ENCODE measurements around the gene LAMA2. TPM values are rescaled to one million over a fixed set of nuclear protein-coding genes. Genes with fewer than 3 reads are reported as not detected.

The LAMA2 gene
- polyA plus RNA-seq, 1 donor from 2014 or later = 2.5 TPM

DNA sequence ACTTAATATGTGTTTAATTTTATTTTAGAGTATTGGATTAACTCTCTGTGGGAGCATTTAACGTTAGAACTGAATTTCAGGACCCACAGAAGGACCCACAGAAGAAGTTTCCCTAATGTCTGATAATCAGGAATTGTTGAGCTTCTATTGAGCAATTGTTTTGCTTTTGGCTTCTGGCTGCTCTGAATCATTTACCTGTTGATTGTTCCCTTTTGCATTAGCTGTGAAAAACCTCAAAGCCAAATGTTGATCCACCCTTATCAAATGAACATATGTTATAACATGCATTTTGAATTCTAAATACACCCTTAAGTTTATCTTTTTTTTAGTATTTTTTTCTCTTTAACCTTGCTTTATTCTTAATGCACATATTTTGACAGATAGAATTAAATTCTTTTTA lies 393.5 kb downstream of the LAMA2 start:
- no peaks in the 10 kb centered on the region for H3K27me3 ChIP-seq (ENCODE audit: insufficient read depth, low read depth, low read length)
- H2AFZ ChIP-seq (ENCODE audit: low read depth, low read length) = no peak overlapping the region
- no peaks in the 10 kb centered on the region for H3K79me2 ChIP-seq (replicated peaks; ENCODE audit: insufficient read depth, low read length)
- H3K27ac ChIP-seq (ENCODE audit: low read length) = no peak overlapping the region
- H3K9me2 ChIP-seq (ENCODE audit: insufficient read depth, low read length) = no peaks in the 10 kb centered on the region
- no peaks in the 10 kb centered on the region for H4K20me1 ChIP-seq (ENCODE audit: insufficient read depth)
- no peak for TF ChIP-seq CTCF (IDR thresholded peaks at IDR 0.05; ENCODE audit: poor library complexity, severe bottlenecking)
- no peak for TF ChIP-seq EZH2 (IDR thresholded peaks at IDR 0.05; ENCODE audit: borderline replicate concordance, insufficient read depth, low read length, poor library complexity, severe bottlenecking)
- TF ChIP-seq SMC3 (conservative IDR thresholded peaks at IDR 0.05; ENCODE audit: poor library complexity) = no peak
- TF ChIP-seq MXI1 (conservative IDR thresholded peaks at IDR 0.05; ENCODE audit: poor library complexity, severe bottlenecking) = no peak
- no peak for TF ChIP-seq EP300 (conservative IDR thresholded peaks at IDR 0.05; ENCODE audit: poor library complexity, severe bottlenecking)
- TF ChIP-seq POLR2AphosphoS5 (IDR thresholded peaks at IDR 0.05) = no peak
- TF ChIP-seq RAD21 (conservative IDR thresholded peaks at IDR 0.05) = no peak
- TF ChIP-seq, protein P1, sequence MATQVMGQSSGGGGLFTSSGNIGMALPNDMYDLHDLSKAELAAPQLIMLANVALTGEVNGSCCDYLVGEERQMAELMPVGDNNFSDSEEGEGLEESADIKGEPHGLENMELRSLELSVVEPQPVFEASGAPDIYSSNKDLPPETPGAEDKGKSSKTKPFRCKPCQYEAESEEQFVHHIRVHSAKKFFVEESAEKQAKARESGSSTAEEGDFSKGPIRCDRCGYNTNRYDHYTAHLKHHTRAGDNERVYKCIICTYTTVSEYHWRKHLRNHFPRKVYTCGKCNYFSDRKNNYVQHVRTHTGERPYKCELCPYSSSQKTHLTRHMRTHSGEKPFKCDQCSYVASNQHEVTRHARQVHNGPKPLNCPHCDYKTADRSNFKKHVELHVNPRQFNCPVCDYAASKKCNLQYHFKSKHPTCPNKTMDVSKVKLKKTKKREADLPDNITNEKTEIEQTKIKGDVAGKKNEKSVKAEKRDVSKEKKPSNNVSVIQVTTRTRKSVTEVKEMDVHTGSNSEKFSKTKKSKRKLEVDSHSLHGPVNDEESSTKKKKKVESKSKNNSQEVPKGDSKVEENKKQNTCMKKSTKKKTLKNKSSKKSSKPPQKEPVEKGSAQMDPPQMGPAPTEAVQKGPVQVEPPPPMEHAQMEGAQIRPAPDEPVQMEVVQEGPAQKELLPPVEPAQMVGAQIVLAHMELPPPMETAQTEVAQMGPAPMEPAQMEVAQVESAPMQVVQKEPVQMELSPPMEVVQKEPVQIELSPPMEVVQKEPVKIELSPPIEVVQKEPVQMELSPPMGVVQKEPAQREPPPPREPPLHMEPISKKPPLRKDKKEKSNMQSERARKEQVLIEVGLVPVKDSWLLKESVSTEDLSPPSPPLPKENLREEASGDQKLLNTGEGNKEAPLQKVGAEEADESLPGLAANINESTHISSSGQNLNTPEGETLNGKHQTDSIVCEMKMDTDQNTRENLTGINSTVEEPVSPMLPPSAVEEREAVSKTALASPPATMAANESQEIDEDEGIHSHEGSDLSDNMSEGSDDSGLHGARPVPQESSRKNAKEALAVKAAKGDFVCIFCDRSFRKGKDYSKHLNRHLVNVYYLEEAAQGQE (IDR thresholded peaks at IDR 0.05; ENCODE audit: borderline replicate concordance) = no peak
- no peak for TF ChIP-seq TAF1 (IDR thresholded peaks at IDR 0.05; ENCODE audit: low read depth)
- H3K4me3 ChIP-seq (ENCODE audit: low read length) = no peak overlapping the region
- no peaks in the 10 kb centered on the region for H3F3A ChIP-seq (ENCODE audit: insufficient read depth, low read length, poor library complexity, severe bottlenecking)
- H3K4me2 ChIP-seq (ENCODE audit: low read length) = no peak overlapping the region
- no peaks in the 10 kb centered on the region for H3K9me3 ChIP-seq (ENCODE audit: low read length)
- no peaks in the 10 kb centered on the region for H3K36me3 ChIP-seq (ENCODE audit: insufficient read depth, low read length)
- H3K9ac ChIP-seq (ENCODE audit: low read length) = no peak overlapping the region

DNA sequence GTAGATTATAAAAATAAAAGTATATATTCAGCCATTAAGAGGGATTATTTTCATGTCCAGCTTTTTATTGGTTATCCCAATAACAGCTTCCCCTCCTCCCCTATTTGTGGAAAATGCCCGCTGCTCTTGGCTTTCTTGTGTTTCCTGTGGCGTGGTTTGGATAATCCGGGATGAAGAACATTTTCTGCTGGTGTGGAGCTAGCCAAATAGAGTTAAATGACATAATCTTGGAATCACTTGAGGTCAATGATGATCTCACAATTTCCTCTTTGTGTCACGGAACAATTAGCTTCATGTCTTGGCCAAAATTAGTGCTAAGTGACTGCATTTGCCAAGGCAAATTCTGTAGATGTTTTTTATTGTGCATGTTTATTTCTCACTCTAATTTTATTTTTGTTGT lies 394.0 kb downstream of the LAMA2 start:
- H3K79me2 ChIP-seq (replicated peaks; ENCODE audit: insufficient read depth, low read length) = no peaks in the 10 kb centered on the region
- no peaks in the 10 kb centered on the region for H3K9me2 ChIP-seq (ENCODE audit: insufficient read depth, low read length)
- H4K20me1 ChIP-seq (ENCODE audit: insufficient read depth) = no peaks in the 10 kb centered on the region
- no peaks in the 10 kb centered on the region for H3K9me3 ChIP-seq (ENCODE audit: low read length)
- no peak overlapping the region for H3K27ac ChIP-seq (ENCODE audit: low read length)
- H3F3A ChIP-seq (ENCODE audit: insufficient read depth, low read length, poor library complexity, severe bottlenecking) = no peaks in the 10 kb centered on the region
- no peak overlapping the region for H3K4me2 ChIP-seq (ENCODE audit: low read length)
- no peak overlapping the region for H3K4me3 ChIP-seq (ENCODE audit: low read length)
- H3K36me3 ChIP-seq (ENCODE audit: insufficient read depth, low read length) = no peaks in the 10 kb centered on the region
- TF ChIP-seq MXI1 (conservative IDR thresholded peaks at IDR 0.05; ENCODE audit: poor library complexity, severe bottlenecking) = no peak
- no peak for TF ChIP-seq EP300 (conservative IDR thresholded peaks at IDR 0.05; ENCODE audit: poor library complexity, severe bottlenecking)
- TF ChIP-seq RAD21 (conservative IDR thresholded peaks at IDR 0.05) = no peak
- TF ChIP-seq POLR2AphosphoS5 (IDR thresholded peaks at IDR 0.05) = no peak
- TF ChIP-seq, protein P1 (IDR thresholded peaks at IDR 0.05; ENCODE audit: borderline replicate concordance) = no peak
- no peak for TF ChIP-seq EZH2 (IDR thresholded peaks at IDR 0.05; ENCODE audit: borderline replicate concordance, insufficient read depth, low read length, poor library complexity, severe bottlenecking)
- TF ChIP-seq TAF1 (IDR thresholded peaks at IDR 0.05; ENCODE audit: low read depth) = no peak
- TF ChIP-seq SMC3 (conservative IDR thresholded peaks at IDR 0.05; ENCODE audit: poor library complexity) = no peak
- no peak overlapping the region for H2AFZ ChIP-seq (ENCODE audit: low read depth, low read length)
- H3K27me3 ChIP-seq (ENCODE audit: insufficient read depth, low read depth, low read length) = no peaks in the 10 kb centered on the region
- H3K9ac ChIP-seq (ENCODE audit: low read length) = no peak overlapping the region
